ENCODE data around the gene HPCAL4. TPM values are rescaled to one million over a fixed set of nuclear protein-coding genes. Genes with fewer than 3 reads are reported as not detected.

Gene HPCAL4
- total RNA-seq, 4 donors from 2014 or later = 0.11 to 0.83 (median 0.29) TPM

- H3K36me3 ChIP-seq = no peaks in the 10 kb centered on the region
- intact Hi-C loops (cut with DNase I) = no loop called here
- no peak overlapping the region for H3K4me3 ChIP-seq (replicated peaks in 1 of 3)
- H3K27ac ChIP-seq = no peak overlapping the region
- H3K27me3 ChIP-seq = no peaks in the 10 kb centered on the region
- WGBS, 2 donors = 92 to 93% methylated on average over 3 of the region's 3 CpGs
- peaks cover 13 to 15% of the 10 kb centered on the region in 2 donors for H3K4me1 ChIP-seq
- TF ChIP-seq CTCF (IDR thresholded peaks at IDR 0.05) (no peak), POLR2A (IDR thresholded peaks at IDR 0.05) (no peak)
- no peaks in the 10 kb centered on the region for H3K9me3 ChIP-seq
- no peak for DNase-seq
These were observed 22.3 kb downstream of the HPCAL4 start for GRCh38 chr1:39668894-39669293.

- Histone ChIP-seq H3K4me1 (peaks cover 13 to 15% of the 10 kb centered on the region in 2 donors), H3K36me3 (no peaks in the 10 kb centered on the region), H3K9me3 (no peaks in the 10 kb centered on the region), H3K4me3 (replicated peaks in 1 of 3) (no peak overlapping the region), H3K27ac (no peak overlapping the region), H3K27me3 (no peaks in the 10 kb centered on the region)
- 86 to 88% methylated on average over 3 of the region's 3 CpGs for WGBS, 2 donors
- TF ChIP-seq CTCF (IDR thresholded peaks at IDR 0.05) (no peak), POLR2A (IDR thresholded peaks at IDR 0.05) (no peak)
- no peak for DNase-seq
- intact Hi-C loops (cut with DNase I) = no loop called here
These were observed 23.1 kb downstream of the HPCAL4 start for GRCh38 chr1:39668111-39668510.

GRCh38 chr1:39666772-39667171 lies 24.5 kb downstream of the HPCAL4 start:
- no peak for DNase-seq
- intact Hi-C loops (cut with DNase I) = no loop called here
- Histone ChIP-seq H3K4me3 (replicated peaks in 1 of 3) (no peak overlapping the region), H3K36me3 (no peaks in the 10 kb centered on the region), H3K4me1 (peaks cover 7 to 8% of the 10 kb centered on the region in 2 donors), H3K27ac (no peak overlapping the region), H3K27me3 (no peaks in the 10 kb centered on the region), H3K9me3 (no peaks in the 10 kb centered on the region)
- 90 to 91% methylated on average over 3 of the region's 3 CpGs for WGBS, 2 donors
- no peak for TF ChIP-seq POLR2A (IDR thresholded peaks at IDR 0.05)
- no peak for TF ChIP-seq CTCF (IDR thresholded peaks at IDR 0.05)

GRCh38 chr1:39663559-39663958 lies 27.7 kb downstream of the HPCAL4 start:
- Histone ChIP-seq H3K36me3 (no peaks in the 10 kb centered on the region), H3K27me3 (no peaks in the 10 kb centered on the region), H3K9me3 (no peaks in the 10 kb centered on the region), H3K4me1 (no peaks in the 10 kb centered on the region), H3K4me3 (replicated peaks in 1 of 3) (no peak overlapping the region), H3K27ac (no peak overlapping the region)
- no peak for TF ChIP-seq CTCF (IDR thresholded peaks at IDR 0.05)
- TF ChIP-seq POLR2A (IDR thresholded peaks at IDR 0.05) = no peak
- no peak for DNase-seq
- intact Hi-C loops (cut with DNase I) = no loop called here
- 82 to 95% methylated on average over 7 to 8 of the region's 8 CpGs for WGBS, 2 donors

GRCh38 chr1:39662861-39663260 lies 28.4 kb downstream of the HPCAL4 start:
- Histone ChIP-seq H3K27me3 (no peaks in the 10 kb centered on the region), H3K9me3 (no peaks in the 10 kb centered on the region), H3K27ac (no peak overlapping the region), H3K4me3 (replicated peaks in 1 of 3) (no peak overlapping the region), H3K4me1 (no peaks in the 10 kb centered on the region), H3K36me3 (no peaks in the 10 kb centered on the region)
- DNase-seq = no peak
- no peak for TF ChIP-seq POLR2A (IDR thresholded peaks at IDR 0.05)
- no peak for TF ChIP-seq CTCF (IDR thresholded peaks at IDR 0.05)
- 90 to 95% methylated on average over 1 of the region's 1 CpG for WGBS, 2 donors
- intact Hi-C loops (cut with DNase I) = no loop called here

Data from thyroid gland (tissue), 4 donors.